T-cell (primary cell): ENCODE data around the gene SPACA9. TPM values are rescaled to one million over a fixed set of nuclear protein-coding genes. Genes with fewer than 3 reads are reported as not detected.

Experiments
- ATAC-seq, 4 experiments: fragments of 200-7000 bp in 3 of 4; fragments of 150-1000 bp in 1 of 4; cut with Tn5 transposase; replicated peaks in 1 of 4; 1 replicate in 3 of 4; 2 replicates in 1 of 4; pipeline ENCODE4 v1.10.0; 2021; ENCODE audit warnings: moderate library complexity in 3 of 4, mild to moderate bottlenecking in 2 of 4, moderate number of reproducible peaks in 1 of 4
- CTCF ChIA-PET, 2 donors: fragments of 300-600 bp; sonication (Branson Sonifier 250); formaldehyde crosslinking; loops; one replicate each; lab custom pipeline; 2022; ENCODE audit warnings: antibody characterized with exemption in 2 of 2; lab: Charles Lee
- POLR2A ChIA-PET, 2 donors: fragments of 300-600 bp; sonication (Branson Sonifier 250); formaldehyde crosslinking; loops; one replicate each; lab custom pipeline; 2022; ENCODE audit warnings: antibody characterized with exemption in 2 of 2; lab: Charles Lee
- DNase-seq, 35 experiments: peaks; one replicate each; pipeline versions ENCODE4 v3.0.0 to v3.0.0-alpha.2; 2013 to 2023
- H3K27ac ChIP-seq: one replicate; pipeline ENCODE4 v1.5.1; 2013; ENCODE audit warnings: low read length
- H3K27me3 ChIP-seq, 2 experiments: replicated peaks in 1 of 2; 1 replicate in 1 of 2; 2 replicates in 1 of 2; pipeline versions ENCODE4 v1.6.1 to v1.7.0; 2013; ENCODE audit warnings: low read length in 1 of 2, mixed read lengths in 1 of 2; ENCODE audit not compliant: control insufficient read depth in 2 of 2, insufficient read depth in 2 of 2; ENCODE audit errors: extremely low read depth in 1 of 2
- H3K36me3 ChIP-seq, 2 donors: 1 replicate in 1 of 2; 2 replicates in 1 of 2; pipeline versions ENCODE4 v1.6.1 to v1.7.0; 2013; ENCODE audit warnings: low read length in 1 of 2; ENCODE audit not compliant: control insufficient read depth in 2 of 2, insufficient read depth in 1 of 2; ENCODE audit errors: extremely low read depth in 1 of 2
- H3K4me1 ChIP-seq, 2 experiments: 1 replicate in 1 of 2; 2 replicates in 1 of 2; pipeline versions ENCODE4 v1.6.1 to v1.7.0; 2013; ENCODE audit warnings: low read length in 2 of 2, mixed read lengths in 1 of 2; ENCODE audit not compliant: insufficient read depth in 2 of 2, control insufficient read depth in 1 of 2; ENCODE audit errors: extremely low read depth in 1 of 2
- H3K4me3 ChIP-seq, 2 donors: 1 replicate in 1 of 2; 2 replicates in 1 of 2; pipeline versions ENCODE4 v1.5.1 to v1.7.0; 2013; ENCODE audit warnings: mild to moderate bottlenecking in 2 of 2, low read length in 1 of 2, moderate library complexity in 1 of 2; ENCODE audit not compliant: control insufficient read depth in 1 of 2; ENCODE audit errors: extremely low read depth in 1 of 2
- H3K9me3 ChIP-seq: 2 replicates; pipeline ENCODE4 v1.7.0; 2013
- H3K27ac Mint-ChIP-seq, 2 donors: one replicate each; pipeline ENCODE4 v1.8.0; 2020 to 2021; ENCODE audit warnings: mild to moderate bottlenecking in 2 of 2, mixed read lengths in 2 of 2
- H3K27me3 Mint-ChIP-seq, 2 donors: one replicate each; pipeline ENCODE4 v1.8.0; 2021 to 2022; ENCODE audit warnings: mixed read lengths in 2 of 2
- H3K36me3 Mint-ChIP-seq: one replicate; pipeline ENCODE4 v1.8.0; 2021; ENCODE audit warnings: mixed read lengths
- H3K4me1 Mint-ChIP-seq, 3 donors: one replicate each; pipeline ENCODE4 v1.8.0; 2020 to 2022; ENCODE audit warnings: mixed read lengths in 3 of 3, mild to moderate bottlenecking in 1 of 3
- H3K4me3 Mint-ChIP-seq, 3 donors: one replicate each; pipeline ENCODE4 v1.8.0; 2020 to 2022; ENCODE audit warnings: mild to moderate bottlenecking in 3 of 3, mixed read lengths in 3 of 3, moderate library complexity in 3 of 3
- H3K9me3 Mint-ChIP-seq, 3 donors: one replicate each; pipeline ENCODE4 v1.8.0; 2020 to 2022; ENCODE audit warnings: mixed read lengths in 3 of 3
- whole genome bisulfite sequencing: methylation state at CpG from one replicate; pipeline ENCODE4 v1.1.5; 2013; ENCODE audit warnings: missing lambda C conversion rate; ENCODE audit not compliant: insufficient coverage; 5-methylcytosine and 5-hydroxymethylcytosine counted together
- total RNA-seq, 35 experiments: library from RNA in 6 of 35; stranded (reverse) in 6 of 35; fragments of 120-200 nt in 1 of 35; gene quantifications; one replicate each; pipeline versions ENCODE4 v1.2.1 to v1.2.4 and lab custom pipeline; 2013 to 2026

Gene SPACA9
- total RNA-seq, 5 donors from 2014 or later (not counting 1 experiment from before 2014, with no cell fraction given): 1.2 to 2.5 (median 2.0) TPM

- Mint-ChIP-seq H3K27me3 (no peaks in the 10 kb centered on the region), H3K4me3 (peak overlapping the region; percentile 76 to 83 (median 80))
- CTCF ChIA-PET: interaction anchor here in 1 of 2 donors (0.6 kb wide), 1 partner anchor 455 kb away, joined by 3 read pairs; no protein-coding TSS in a partner anchor
These were observed 992 bp downstream of the SPACA9 start for GRCh38 chr9:132879457-132880323.

GRCh38 chr9:132880324-132880661 is 1.6 kb downstream of the SPACA9 start:
- CTCF ChIA-PET: interaction anchor here in 1 of 2 donors (0.6 kb wide), 1 partner anchor 454 kb away, joined by 3 read pairs; no protein-coding TSS in a partner anchor
- H3K27ac Mint-ChIP-seq: no peak overlapping the region
- H3K9me3 Mint-ChIP-seq: no peaks in the 10 kb centered on the region
- H3K27me3 ChIP-seq: peaks cover 0 to 2% of the 10 kb centered on the region in 2 experiments
- H3K36me3 Mint-ChIP-seq: no peaks in the 10 kb centered on the region
- H3K4me3 Mint-ChIP-seq: peak overlapping the region in 2 of 3 donors; percentile 80 to 83
- H3K36me3 ChIP-seq: no peaks in the 10 kb centered on the region
- no peak overlapping the region for H3K27ac ChIP-seq
- ATAC-seq (no peak), DNase-seq (no peak)
- POLR2A ChIA-PET: no interaction called here
- H3K4me3 ChIP-seq: no peak overlapping the region
- peaks cover 8 to 17% (median 11%) of the 10 kb centered on the region in 3 donors for H3K4me1 Mint-ChIP-seq
- H3K27me3 Mint-ChIP-seq: no peaks in the 10 kb centered on the region
- H3K9me3 ChIP-seq: no peaks in the 10 kb centered on the region
- 95% methylated on average over 4 of the region's 7 CpGs for WGBS
- peaks cover 4 to 18% of the 10 kb centered on the region in 2 experiments for H3K4me1 ChIP-seq

More at GRCh38 chr9:132879457-132880323, 992 bp downstream of the SPACA9 start:
- no peaks in the 10 kb centered on the region for H3K36me3 ChIP-seq
- H3K27ac Mint-ChIP-seq: peak overlapping the region; percentile 25 to 32
- peaks cover 8 to 17% (median 11%) of the 10 kb centered on the region in 3 donors for H3K4me1 Mint-ChIP-seq
- peaks cover 0 to 8% of the 10 kb centered on the region in 2 experiments for H3K27me3 ChIP-seq
- WGBS: 90% methylated on average over 1 of the region's 6 CpGs
- no peak overlapping the region for H3K27ac ChIP-seq
- no peaks in the 10 kb centered on the region for H3K36me3 Mint-ChIP-seq
- no peaks in the 10 kb centered on the region for H3K9me3 ChIP-seq
- ATAC-seq: no peak
- no peaks in the 10 kb centered on the region for H3K9me3 Mint-ChIP-seq
- POLR2A ChIA-PET: interaction anchor here in 1 of 2 donors (0.5 kb wide), 1 partner anchor 29 kb away, joined by 5 read pairs; no protein-coding TSS in a partner anchor
- no peak overlapping the region for H3K4me3 ChIP-seq
- no peak for DNase-seq
- H3K4me1 ChIP-seq: peaks cover 4 to 18% of the 10 kb centered on the region in 2 experiments

GRCh38 chr9:132881826-132882225 is 3.1 kb downstream of the SPACA9 start:
- 51% methylated on average over 3 of the region's 6 CpGs for WGBS
- H3K27ac Mint-ChIP-seq: no peak overlapping the region

GRCh38 chr9:132882616-132883015 is 3.9 kb downstream of the SPACA9 start:
- ChIA-PET POLR2A (no interaction called here), CTCF (no interaction called here)
- Histone ChIP-seq H3K4me1 (peaks cover 4 to 20% of the 10 kb centered on the region in 2 experiments), H3K36me3 (peaks cover 0 to 2% of the 10 kb centered on the region in 2 donors), H3K27me3 (no peaks in the 10 kb centered on the region), H3K27ac (no peak overlapping the region), H3K9me3 (no peaks in the 10 kb centered on the region), H3K4me3 (no peak overlapping the region)
- peak overlapping the region in 1 of 3 donors; percentile 6 for H3K4me3 Mint-ChIP-seq
- no peaks in the 10 kb centered on the region for H3K9me3 Mint-ChIP-seq
- ATAC-seq: no peak
- 87% methylated on average over 6 of the region's 6 CpGs for WGBS
- H3K27me3 Mint-ChIP-seq: no peaks in the 10 kb centered on the region
- no peaks in the 10 kb centered on the region for H3K36me3 Mint-ChIP-seq
- H3K4me1 Mint-ChIP-seq: peaks cover 8 to 15% (median 11%) of the 10 kb centered on the region in 3 donors
- no peak overlapping the region for H3K27ac Mint-ChIP-seq
- DNase-seq: no peak

More at GRCh38 chr9:132881826-132882225, 3.1 kb downstream of the SPACA9 start:
- CTCF ChIA-PET: interaction anchor here in 1 of 2 donors (0.5 kb wide), 1 partner anchor 140 kb away, joined by 5 read pairs; no protein-coding TSS in a partner anchor
- DNase-seq (no peak), ATAC-seq (no peak)
- Mint-ChIP-seq H3K27me3 (no peaks in the 10 kb centered on the region), H3K4me1 (peaks cover 8 to 17% (median 11%) of the 10 kb centered on the region in 3 donors), H3K36me3 (no peaks in the 10 kb centered on the region), H3K4me3 (no peak overlapping the region), H3K9me3 (no peaks in the 10 kb centered on the region)
- Histone ChIP-seq H3K4me3 (no peak overlapping the region), H3K27ac (no peak overlapping the region), H3K27me3 (no peaks in the 10 kb centered on the region), H3K9me3 (no peaks in the 10 kb centered on the region), H3K36me3 (no peaks in the 10 kb centered on the region), H3K4me1 (peaks cover 4 to 18% of the 10 kb centered on the region in 2 experiments)
- POLR2A ChIA-PET: interaction anchor here in 1 of 2 donors (0.5 kb wide), 1 partner anchor 216 kb away, joined by 3 read pairs; no protein-coding TSS in a partner anchor

GRCh38 chr9:132883349-132884294 is 4.9 kb downstream of the SPACA9 start:
- Histone ChIP-seq H3K4me1 (peaks cover 6 to 23% of the 10 kb centered on the region in 2 experiments), H3K4me3 (no peak overlapping the region), H3K36me3 (peaks cover 0 to 2% of the 10 kb centered on the region in 2 donors), H3K9me3 (no peaks in the 10 kb centered on the region), H3K27ac (no peak overlapping the region), H3K27me3 (no peaks in the 10 kb centered on the region)
- ATAC-seq (no peak), DNase-seq (no peak)
- no peaks in the 10 kb centered on the region for H3K36me3 Mint-ChIP-seq
- 91% methylated on average over 22 of the region's 27 CpGs for WGBS
- H3K4me3 Mint-ChIP-seq: no peak overlapping the region
- ChIA-PET CTCF (interaction anchor here in 1 of 2 donors (0.6 kb wide), 1 partner anchor 467 kb away, joined by 3 read pairs; no protein-coding TSS in a partner anchor), POLR2A (no interaction called here)
- H3K27me3 Mint-ChIP-seq: no peaks in the 10 kb centered on the region
- H3K27ac Mint-ChIP-seq: no peak overlapping the region
- peaks cover 9 to 18% (median 14%) of the 10 kb centered on the region in 3 donors for H3K4me1 Mint-ChIP-seq
- H3K9me3 Mint-ChIP-seq: no peaks in the 10 kb centered on the region
